HepG2 (cell line): ENCODE data around the gene SEMA4B.

Experiments used
- EP300 ChIP-seq, 3 experiments: sonication (generic) in 1 of 3; formaldehyde crosslinking in 1 of 3; IDR thresholded peaks; 2 replicates each; pipeline versions ENCODE4 v1.5.1 to v1.6.1; 2011 to 2020; ENCODE audit warnings: low read depth in 2 of 3, low read length in 2 of 3, borderline replicate concordance in 1 of 3, improper control_type of control experiment in 1 of 3, mild to moderate bottlenecking in 1 of 3, missing genetic modification reagents in 1 of 3, moderate library complexity in 1 of 3
- FOXJ3 ChIP-seq: sonication (generic); formaldehyde crosslinking; IDR thresholded peaks from 2 replicates; pipeline ENCODE4 v1.4.0; 2020; ENCODE audit warnings: missing genetic modification reagents, mild to moderate bottlenecking, borderline replicate concordance
- KDM5B ChIP-seq: sonication (generic); formaldehyde crosslinking; IDR thresholded peaks from 2 replicates; pipeline ENCODE4 v1.4.0; 2020; ENCODE audit warnings: missing genetic modification reagents, mild to moderate bottlenecking, borderline replicate concordance
- NCOR1 ChIP-seq: fragments of 200-600 bp; sonication (generic); IDR thresholded peaks from 2 replicates; pipeline ENCODE4 v1.7.0; 2017; ENCODE audit warnings: antibody characterized with exemption, low read length, borderline replicate concordance
- POLR2A ChIP-seq, 2 experiments: IDR thresholded peaks; 2 replicates each; pipeline ENCODE4 v1.6.1; 2011; ENCODE audit warnings: low read depth in 2 of 2, low read length in 2 of 2, mild to moderate bottlenecking in 1 of 2, moderate library complexity in 1 of 2; ENCODE audit not compliant: insufficient read depth in 1 of 2
- POLR2AphosphoS5 ChIP-seq: IDR thresholded peaks from 2 replicates; pipeline ENCODE4 v1.6.1; 2012; ENCODE audit warnings: low read depth, low read length
- RAD21 ChIP-seq: fragments of 450-650 bp; formaldehyde crosslinking; IDR thresholded peaks from 2 replicates; pipeline ENCODE4 v1.5.0; 2020; ENCODE audit warnings: mild to moderate bottlenecking
- SUZ12 ChIP-seq: fragments of 150-350 bp; IDR thresholded peaks from 2 replicates; pipeline ENCODE4 v1.6.1; 2014; ENCODE audit warnings: low read depth, low read length
- ZBTB7A ChIP-seq: sonication (generic); formaldehyde crosslinking; IDR thresholded peaks from 2 replicates; pipeline ENCODE4 v1.8.0; 2022; ENCODE audit warnings: mild to moderate bottlenecking, missing genetic modification reagents
- TF ChIP-seq, protein P1 (sequence below): sonication (generic); formaldehyde crosslinking; IDR thresholded peaks from 2 replicates; pipeline ENCODE4 v1.4.0; 2020; ENCODE audit warnings: missing genetic modification reagents
- TF ChIP-seq, protein P2 (sequence below): sonication (generic); formaldehyde crosslinking; IDR thresholded peaks from 2 replicates; pipeline ENCODE4 v1.5.0; 2020; ENCODE audit warnings: mild to moderate bottlenecking, missing genetic modification reagents, moderate library complexity
- TF ChIP-seq, protein P3 (sequence below): sonication (generic); formaldehyde crosslinking; IDR thresholded peaks from 2 replicates; pipeline ENCODE4 v1.4.0; 2020; ENCODE audit warnings: missing genetic modification reagents, borderline replicate concordance

- TF ChIP-seq ZBTB7A (no peak), POLR2AphosphoS5 (no peak), KDM5B (CRISPR knock-in tag) (no peak), POLR2A (IDR thresholded peaks at IDR 0.05; ENCODE audit: insufficient read depth in 1 of 2, low read depth in 2 of 2, low read length in 2 of 2) (no peak), FOXJ3 (CRISPR knock-in tag) (no peak), SUZ12 (no peak), RAD21 (no peak), EP300 (IDR thresholded peaks at IDR 0.05; ENCODE audit: low read depth in 2 of 2, low read length in 2 of 2) (no peak), EP300 (CRISPR knock-in tag; IDR thresholded peaks at IDR 0.05; ENCODE audit: borderline replicate concordance) (no peak), NCOR1 (no peak)
- TF ChIP-seq, protein P1, sequence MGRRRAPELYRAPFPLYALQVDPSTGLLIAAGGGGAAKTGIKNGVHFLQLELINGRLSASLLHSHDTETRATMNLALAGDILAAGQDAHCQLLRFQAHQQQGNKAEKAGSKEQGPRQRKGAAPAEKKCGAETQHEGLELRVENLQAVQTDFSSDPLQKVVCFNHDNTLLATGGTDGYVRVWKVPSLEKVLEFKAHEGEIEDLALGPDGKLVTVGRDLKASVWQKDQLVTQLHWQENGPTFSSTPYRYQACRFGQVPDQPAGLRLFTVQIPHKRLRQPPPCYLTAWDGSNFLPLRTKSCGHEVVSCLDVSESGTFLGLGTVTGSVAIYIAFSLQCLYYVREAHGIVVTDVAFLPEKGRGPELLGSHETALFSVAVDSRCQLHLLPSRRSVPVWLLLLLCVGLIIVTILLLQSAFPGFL (CRISPR knock-in tag), result no peak
- TF ChIP-seq, protein P2, sequence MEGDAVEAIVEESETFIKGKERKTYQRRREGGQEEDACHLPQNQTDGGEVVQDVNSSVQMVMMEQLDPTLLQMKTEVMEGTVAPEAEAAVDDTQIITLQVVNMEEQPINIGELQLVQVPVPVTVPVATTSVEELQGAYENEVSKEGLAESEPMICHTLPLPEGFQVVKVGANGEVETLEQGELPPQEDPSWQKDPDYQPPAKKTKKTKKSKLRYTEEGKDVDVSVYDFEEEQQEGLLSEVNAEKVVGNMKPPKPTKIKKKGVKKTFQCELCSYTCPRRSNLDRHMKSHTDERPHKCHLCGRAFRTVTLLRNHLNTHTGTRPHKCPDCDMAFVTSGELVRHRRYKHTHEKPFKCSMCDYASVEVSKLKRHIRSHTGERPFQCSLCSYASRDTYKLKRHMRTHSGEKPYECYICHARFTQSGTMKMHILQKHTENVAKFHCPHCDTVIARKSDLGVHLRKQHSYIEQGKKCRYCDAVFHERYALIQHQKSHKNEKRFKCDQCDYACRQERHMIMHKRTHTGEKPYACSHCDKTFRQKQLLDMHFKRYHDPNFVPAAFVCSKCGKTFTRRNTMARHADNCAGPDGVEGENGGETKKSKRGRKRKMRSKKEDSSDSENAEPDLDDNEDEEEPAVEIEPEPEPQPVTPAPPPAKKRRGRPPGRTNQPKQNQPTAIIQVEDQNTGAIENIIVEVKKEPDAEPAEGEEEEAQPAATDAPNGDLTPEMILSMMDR (CRISPR knock-in tag), result no peak
- TF ChIP-seq, protein P3, sequence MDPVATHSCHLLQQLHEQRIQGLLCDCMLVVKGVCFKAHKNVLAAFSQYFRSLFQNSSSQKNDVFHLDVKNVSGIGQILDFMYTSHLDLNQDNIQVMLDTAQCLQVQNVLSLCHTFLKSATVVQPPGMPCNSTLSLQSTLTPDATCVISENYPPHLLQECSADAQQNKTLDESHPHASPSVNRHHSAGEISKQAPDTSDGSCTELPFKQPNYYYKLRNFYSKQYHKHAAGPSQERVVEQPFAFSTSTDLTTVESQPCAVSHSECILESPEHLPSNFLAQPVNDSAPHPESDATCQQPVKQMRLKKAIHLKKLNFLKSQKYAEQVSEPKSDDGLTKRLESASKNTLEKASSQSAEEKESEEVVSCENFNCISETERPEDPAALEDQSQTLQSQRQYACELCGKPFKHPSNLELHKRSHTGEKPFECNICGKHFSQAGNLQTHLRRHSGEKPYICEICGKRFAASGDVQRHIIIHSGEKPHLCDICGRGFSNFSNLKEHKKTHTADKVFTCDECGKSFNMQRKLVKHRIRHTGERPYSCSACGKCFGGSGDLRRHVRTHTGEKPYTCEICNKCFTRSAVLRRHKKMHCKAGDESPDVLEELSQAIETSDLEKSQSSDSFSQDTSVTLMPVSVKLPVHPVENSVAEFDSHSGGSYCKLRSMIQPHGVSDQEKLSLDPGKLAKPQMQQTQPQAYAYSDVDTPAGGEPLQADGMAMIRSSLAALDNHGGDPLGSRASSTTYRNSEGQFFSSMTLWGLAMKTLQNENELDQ (CRISPR knock-in tag), result no peak
These were observed 12.0 kb upstream of the SEMA4B start for GRCh38 chr15:90188914-90189748.
